ENCODE measurements around the gene TFDP2.

Gene TFDP2

GRCh38 chr3:141933421-141934300 is 215.7 kb downstream of the TFDP2 start:
- TF ChIP-seq OSR1 (CRISPR knock-in tag; IDR thresholded peaks at IDR 0.05) (no peak), RARB (CRISPR knock-in tag; IDR thresholded peaks at IDR 0.05) (no peak), ZNF70 (CRISPR knock-in tag; IDR thresholded peaks at IDR 0.05) (no peak), ARNTL (CRISPR knock-in tag; IDR thresholded peaks at IDR 0.05; ENCODE audit: borderline replicate concordance, low read depth) (no peak), GLIS3 (CRISPR knock-in tag; IDR thresholded peaks at IDR 0.05) (no peak), ZNF565 (CRISPR knock-in tag; conservative IDR thresholded peaks at IDR 0.05; ENCODE audit: low read depth) (no peak), PATZ1 (CRISPR knock-in tag; IDR thresholded peaks at IDR 0.05; ENCODE audit: borderline replicate concordance) (no peak), PPARA (CRISPR knock-in tag; IDR thresholded peaks at IDR 0.05; ENCODE audit: borderline replicate concordance) (no peak), ZC3H10 (CRISPR knock-in tag; IDR thresholded peaks at IDR 0.05) (no peak), ZFP3 (CRISPR knock-in tag; IDR thresholded peaks at IDR 0.05) (no peak), SNAI2 (CRISPR knock-in tag; IDR thresholded peaks at IDR 0.05) (no peak), ZNF8 (CRISPR knock-in tag; IDR thresholded peaks at IDR 0.05) (no peak), CSRNP3 (CRISPR knock-in tag; IDR thresholded peaks at IDR 0.05) (no peak), BACH2 (CRISPR knock-in tag; IDR thresholded peaks at IDR 0.05; ENCODE audit: borderline replicate concordance) (no peak), TCF4 (CRISPR knock-in tag; IDR thresholded peaks at IDR 0.05; ENCODE audit: borderline replicate concordance) (no peak)
- no peak for ATAC-seq

- TF ChIP-seq SNAI2 (CRISPR knock-in tag; IDR thresholded peaks at IDR 0.05): no peak
- no peak for TF ChIP-seq PATZ1 (CRISPR knock-in tag; IDR thresholded peaks at IDR 0.05; ENCODE audit: borderline replicate concordance)
- no peak for TF ChIP-seq RARB (CRISPR knock-in tag; IDR thresholded peaks at IDR 0.05)
- no peak for TF ChIP-seq POU6F1 (CRISPR knock-in tag; IDR thresholded peaks at IDR 0.05; ENCODE audit: borderline replicate concordance, low read depth)
- TF ChIP-seq TCF4 (CRISPR knock-in tag; IDR thresholded peaks at IDR 0.05; ENCODE audit: borderline replicate concordance): no peak
- TF ChIP-seq CSDC2 (CRISPR knock-in tag; IDR thresholded peaks at IDR 0.05): no peak
- TF ChIP-seq TSHZ2 (CRISPR knock-in tag; IDR thresholded peaks at IDR 0.05): no peak
- no peak for TF ChIP-seq ESRRG (CRISPR knock-in tag; IDR thresholded peaks at IDR 0.05)
- no peak for TF ChIP-seq ZC3H10 (CRISPR knock-in tag; IDR thresholded peaks at IDR 0.05)
- no peak for TF ChIP-seq ISL1 (CRISPR knock-in tag; IDR thresholded peaks at IDR 0.05)
- TF ChIP-seq ARNTL (CRISPR knock-in tag; IDR thresholded peaks at IDR 0.05; ENCODE audit: borderline replicate concordance, low read depth): no peak
- TF ChIP-seq GLIS3 (CRISPR knock-in tag; IDR thresholded peaks at IDR 0.05): no peak
- TF ChIP-seq ZFP3 (CRISPR knock-in tag; IDR thresholded peaks at IDR 0.05): no peak
- no peak for TF ChIP-seq TOX (CRISPR knock-in tag; IDR thresholded peaks at IDR 0.05; ENCODE audit: borderline replicate concordance)
- no peak for TF ChIP-seq ZNF70 (CRISPR knock-in tag; IDR thresholded peaks at IDR 0.05)
- no peak for TF ChIP-seq ZNF565 (CRISPR knock-in tag; conservative IDR thresholded peaks at IDR 0.05; ENCODE audit: low read depth)
- no peak for TF ChIP-seq CSRNP3 (CRISPR knock-in tag; IDR thresholded peaks at IDR 0.05)
- peak; percentile 18; the same call in 1 of the 3 replicates for ATAC-seq
Observed at GRCh38 chr3:141930801-141931200, 218.5 kb downstream of the TFDP2 start.
